T-cell (primary cell): Measurements from ENCODE around the gene SORCS1. TPM values are rescaled to one million over a fixed set of nuclear protein-coding genes. Genes with fewer than 3 reads are reported as not detected.

Experiments
- ATAC-seq, 4 experiments: fragments of 200-7000 bp in 3 of 4; fragments of 150-1000 bp in 1 of 4; cut with Tn5 transposase; replicated peaks in 1 of 4; 1 replicate in 3 of 4; 2 replicates in 1 of 4; pipeline ENCODE4 v1.10.0; 2021; ENCODE audit warnings: moderate library complexity in 3 of 4, mild to moderate bottlenecking in 2 of 4, moderate number of reproducible peaks in 1 of 4
- CTCF ChIA-PET, 2 donors: fragments of 300-600 bp; sonication (Branson Sonifier 250); formaldehyde crosslinking; loops; one replicate each; lab custom pipeline; 2022; ENCODE audit warnings: antibody characterized with exemption in 2 of 2; lab: Charles Lee
- POLR2A ChIA-PET, 2 donors: fragments of 300-600 bp; sonication (Branson Sonifier 250); formaldehyde crosslinking; loops; one replicate each; lab custom pipeline; 2022; ENCODE audit warnings: antibody characterized with exemption in 2 of 2; lab: Charles Lee
- DNase-seq, 35 experiments: peaks; one replicate each; pipeline versions ENCODE4 v3.0.0 to v3.0.0-alpha.2; 2013 to 2023
- H3K27ac ChIP-seq: one replicate; pipeline ENCODE4 v1.5.1; 2013; ENCODE audit warnings: low read length
- H3K27me3 ChIP-seq, 2 experiments: replicated peaks in 1 of 2; 1 replicate in 1 of 2; 2 replicates in 1 of 2; pipeline versions ENCODE4 v1.6.1 to v1.7.0; 2013; ENCODE audit warnings: low read length in 1 of 2, mixed read lengths in 1 of 2; ENCODE audit not compliant: control insufficient read depth in 2 of 2, insufficient read depth in 2 of 2; ENCODE audit errors: extremely low read depth in 1 of 2
- H3K36me3 ChIP-seq, 2 donors: 1 replicate in 1 of 2; 2 replicates in 1 of 2; pipeline versions ENCODE4 v1.6.1 to v1.7.0; 2013; ENCODE audit warnings: low read length in 1 of 2; ENCODE audit not compliant: control insufficient read depth in 2 of 2, insufficient read depth in 1 of 2; ENCODE audit errors: extremely low read depth in 1 of 2
- H3K4me1 ChIP-seq, 2 experiments: 1 replicate in 1 of 2; 2 replicates in 1 of 2; pipeline versions ENCODE4 v1.6.1 to v1.7.0; 2013; ENCODE audit warnings: low read length in 2 of 2, mixed read lengths in 1 of 2; ENCODE audit not compliant: insufficient read depth in 2 of 2, control insufficient read depth in 1 of 2; ENCODE audit errors: extremely low read depth in 1 of 2
- H3K4me3 ChIP-seq, 2 donors: 1 replicate in 1 of 2; 2 replicates in 1 of 2; pipeline versions ENCODE4 v1.5.1 to v1.7.0; 2013; ENCODE audit warnings: mild to moderate bottlenecking in 2 of 2, low read length in 1 of 2, moderate library complexity in 1 of 2; ENCODE audit not compliant: control insufficient read depth in 1 of 2; ENCODE audit errors: extremely low read depth in 1 of 2
- H3K9me3 ChIP-seq: 2 replicates; pipeline ENCODE4 v1.7.0; 2013
- H3K27ac Mint-ChIP-seq, 2 donors: one replicate each; pipeline ENCODE4 v1.8.0; 2020 to 2021; ENCODE audit warnings: mild to moderate bottlenecking in 2 of 2, mixed read lengths in 2 of 2
- H3K27me3 Mint-ChIP-seq, 2 donors: one replicate each; pipeline ENCODE4 v1.8.0; 2021 to 2022; ENCODE audit warnings: mixed read lengths in 2 of 2
- H3K36me3 Mint-ChIP-seq: one replicate; pipeline ENCODE4 v1.8.0; 2021; ENCODE audit warnings: mixed read lengths
- H3K4me1 Mint-ChIP-seq, 3 donors: one replicate each; pipeline ENCODE4 v1.8.0; 2020 to 2022; ENCODE audit warnings: mixed read lengths in 3 of 3, mild to moderate bottlenecking in 1 of 3
- H3K4me3 Mint-ChIP-seq, 3 donors: one replicate each; pipeline ENCODE4 v1.8.0; 2020 to 2022; ENCODE audit warnings: mild to moderate bottlenecking in 3 of 3, mixed read lengths in 3 of 3, moderate library complexity in 3 of 3
- H3K9me3 Mint-ChIP-seq, 3 donors: one replicate each; pipeline ENCODE4 v1.8.0; 2020 to 2022; ENCODE audit warnings: mixed read lengths in 3 of 3
- WGBS: methylation state at CpG from one replicate; pipeline ENCODE4 v1.1.5; 2013; ENCODE audit warnings: missing lambda C conversion rate; ENCODE audit not compliant: insufficient coverage; 5-methylcytosine and 5-hydroxymethylcytosine counted together
- total RNA-seq, 35 experiments: library from RNA in 6 of 35; stranded (reverse) in 6 of 35; fragments of 120-200 nt in 1 of 35; gene quantifications; one replicate each; pipeline versions ENCODE4 v1.2.1 to v1.2.4 and lab custom pipeline; 2013 to 2026

The SORCS1 gene
- total RNA-seq, 5 donors from 2014 or later (not counting 1 experiment from before 2014, with no cell fraction given) = not detected

GRCh38 chr10:106765241-106765754 is 399.2 kb downstream of the SORCS1 start:
- H3K27me3 ChIP-seq = no peaks in the 10 kb centered on the region
- H3K36me3 ChIP-seq = no peaks in the 10 kb centered on the region
- H3K4me1 ChIP-seq = no peaks in the 10 kb centered on the region
- Mint-ChIP-seq H3K27ac (no peak overlapping the region), H3K9me3 (peaks cover 1 to 8% (median 6%) of the 10 kb centered on the region in 3 donors), H3K4me3 (no peak overlapping the region), H3K27me3 (no peaks in the 10 kb centered on the region), H3K36me3 (no peaks in the 10 kb centered on the region), H3K4me1 (no peaks in the 10 kb centered on the region)
- DNase-seq (no peak), ATAC-seq (no peak)
- CTCF ChIA-PET = no interaction called here
- no peak overlapping the region for H3K27ac ChIP-seq
- H3K9me3 ChIP-seq = no peaks in the 10 kb centered on the region
- POLR2A ChIA-PET = no interaction called here
- WGBS = 83% methylated on average over 1 of the region's 1 CpG
- no peak overlapping the region for H3K4me3 ChIP-seq

GRCh38 chr10:106764360-106764759 is 400.1 kb downstream of the SORCS1 start:
- no peaks in the 10 kb centered on the region for H3K36me3 Mint-ChIP-seq
- Histone ChIP-seq H3K4me1 (no peaks in the 10 kb centered on the region), H3K9me3 (no peaks in the 10 kb centered on the region), H3K4me3 (no peak overlapping the region), H3K36me3 (no peaks in the 10 kb centered on the region), H3K27me3 (no peaks in the 10 kb centered on the region), H3K27ac (no peak overlapping the region)
- DNase-seq (no peak), ATAC-seq (no peak)
- H3K4me3 Mint-ChIP-seq = no peak overlapping the region
- no peaks in the 10 kb centered on the region for H3K4me1 Mint-ChIP-seq
- no peak overlapping the region for H3K27ac Mint-ChIP-seq
- peaks cover 1 to 10% (median 8%) of the 10 kb centered on the region in 3 donors for H3K9me3 Mint-ChIP-seq
- 100% methylated on average over 1 of the region's 6 CpGs for WGBS
- ChIA-PET CTCF (no interaction called here), POLR2A (no interaction called here)
- H3K27me3 Mint-ChIP-seq = no peaks in the 10 kb centered on the region

- Histone ChIP-seq H3K36me3 (no peaks in the 10 kb centered on the region), H3K9me3 (no peaks in the 10 kb centered on the region), H3K27me3 (no peaks in the 10 kb centered on the region), H3K4me3 (no peak overlapping the region), H3K4me1 (no peaks in the 10 kb centered on the region), H3K27ac (no peak overlapping the region)
- H3K27me3 Mint-ChIP-seq = no peaks in the 10 kb centered on the region
- 100% methylated on average over 3 of the region's 4 CpGs for WGBS
- DNase-seq (no peak), ATAC-seq (no peak)
- no peak overlapping the region for H3K4me3 Mint-ChIP-seq
- H3K27ac Mint-ChIP-seq = no peak overlapping the region
- no peaks in the 10 kb centered on the region for H3K4me1 Mint-ChIP-seq
- H3K9me3 Mint-ChIP-seq = peaks cover 0 to 10% (median 9%) of the 10 kb centered on the region in 3 donors
- ChIA-PET CTCF (interaction anchor here in 1 of 2 donors (0.5 kb wide), 1 partner anchor 57 kb away, joined by 4 read pairs; no protein-coding TSS in a partner anchor), POLR2A (no interaction called here)
- H3K36me3 Mint-ChIP-seq = no peaks in the 10 kb centered on the region
Observed at GRCh38 chr10:106761906-106762305, 402.6 kb downstream of the SORCS1 start.

GRCh38 chr10:106757521-106757920 is 407.0 kb downstream of the SORCS1 start:
- Histone ChIP-seq H3K27ac (no peak overlapping the region), H3K27me3 (no peaks in the 10 kb centered on the region), H3K36me3 (no peaks in the 10 kb centered on the region), H3K4me1 (no peaks in the 10 kb centered on the region), H3K4me3 (no peak overlapping the region), H3K9me3 (no peaks in the 10 kb centered on the region)
- DNase-seq (no peak), ATAC-seq (no peak)
- Mint-ChIP-seq H3K9me3 (peaks cover 0 to 12% (median 7%) of the 10 kb centered on the region in 3 donors), H3K4me3 (no peak overlapping the region), H3K27ac (no peak overlapping the region), H3K4me1 (no peaks in the 10 kb centered on the region), H3K36me3 (no peaks in the 10 kb centered on the region), H3K27me3 (no peaks in the 10 kb centered on the region)
- WGBS = 69% methylated on average over 2 of the region's 3 CpGs
- POLR2A ChIA-PET = no interaction called here
- CTCF ChIA-PET = no interaction called here

- H3K4me1 ChIP-seq = no peaks in the 10 kb centered on the region
- WGBS = no CpG with 5 or more reads among the region's 5 CpGs
- POLR2A ChIA-PET = interaction anchor here in 1 of 2 donors (0.7 kb wide), 1 partner anchor 37 kb away, joined by 11 read pairs; no protein-coding TSS in a partner anchor
- Mint-ChIP-seq H3K4me1 (no peaks in the 10 kb centered on the region), H3K27ac (no peak overlapping the region), H3K9me3 (peaks cover 3 to 6% (median 5%) of the 10 kb centered on the region in 3 donors), H3K4me3 (no peak overlapping the region), H3K27me3 (no peaks in the 10 kb centered on the region), H3K36me3 (no peaks in the 10 kb centered on the region)
- ATAC-seq (no peak), DNase-seq (no peak)
- H3K36me3 ChIP-seq = no peaks in the 10 kb centered on the region
- H3K9me3 ChIP-seq = no peaks in the 10 kb centered on the region
- H3K27me3 ChIP-seq = no peaks in the 10 kb centered on the region
- CTCF ChIA-PET = no interaction called here
- no peak overlapping the region for H3K27ac ChIP-seq
- H3K4me3 ChIP-seq = no peak overlapping the region
Observed at GRCh38 chr10:106751091-106751490, 413.4 kb downstream of the SORCS1 start.

- Histone ChIP-seq H3K4me3 (no peak overlapping the region), H3K36me3 (no peaks in the 10 kb centered on the region), H3K27me3 (no peaks in the 10 kb centered on the region), H3K27ac (no peak overlapping the region), H3K9me3 (no peaks in the 10 kb centered on the region), H3K4me1 (no peaks in the 10 kb centered on the region)
- no peak overlapping the region for H3K27ac Mint-ChIP-seq
- no peaks in the 10 kb centered on the region for H3K27me3 Mint-ChIP-seq
- no CpG with 5 or more reads among the region's 1 CpG for WGBS
- no peaks in the 10 kb centered on the region for H3K36me3 Mint-ChIP-seq
- DNase-seq (no peak), ATAC-seq (no peak)
- H3K4me3 Mint-ChIP-seq = no peak overlapping the region
- peaks cover 3 to 9% (median 7%) of the 10 kb centered on the region in 3 donors for H3K9me3 Mint-ChIP-seq
- CTCF ChIA-PET = no interaction called here
- H3K4me1 Mint-ChIP-seq = no peaks in the 10 kb centered on the region
- POLR2A ChIA-PET = no interaction called here
Observed at GRCh38 chr10:106746868-106747267, 417.6 kb downstream of the SORCS1 start.
